Glomerular visceral epithelial cell (primary cell): ENCODE results near the gene ETNK2.
A peak's percentile ranks its signal among the peaks of the same experiment; 100 is the strongest.

ENCODE experiments used
- DNase-seq: peaks from one replicate; pipeline ENCODE4 v3.0.0-alpha.2; 2016; ENCODE audit errors: extremely low spot score

The ETNK2 gene

DNA sequence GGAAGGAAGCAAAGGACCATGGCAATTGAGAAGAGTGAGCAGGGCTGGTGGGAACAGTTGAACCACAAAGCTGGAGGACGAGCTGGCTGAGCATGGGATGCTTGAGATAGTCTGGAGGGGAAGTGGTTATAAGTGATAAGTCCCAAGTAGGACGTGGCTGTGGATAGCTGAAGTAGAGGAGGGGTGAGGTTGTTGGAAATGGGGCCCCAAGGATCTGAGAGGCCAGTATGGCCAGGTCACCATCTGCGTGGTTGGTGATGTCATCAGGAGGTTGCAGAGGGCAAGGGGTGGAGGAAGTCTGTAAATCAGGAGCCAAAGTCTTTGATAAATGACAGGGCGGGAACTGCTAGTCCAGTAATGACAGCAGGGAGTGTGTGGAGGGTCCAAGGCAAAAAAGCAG, 25.3 kb upstream of the ETNK2 start:
- DNase-seq = no peak

DNA sequence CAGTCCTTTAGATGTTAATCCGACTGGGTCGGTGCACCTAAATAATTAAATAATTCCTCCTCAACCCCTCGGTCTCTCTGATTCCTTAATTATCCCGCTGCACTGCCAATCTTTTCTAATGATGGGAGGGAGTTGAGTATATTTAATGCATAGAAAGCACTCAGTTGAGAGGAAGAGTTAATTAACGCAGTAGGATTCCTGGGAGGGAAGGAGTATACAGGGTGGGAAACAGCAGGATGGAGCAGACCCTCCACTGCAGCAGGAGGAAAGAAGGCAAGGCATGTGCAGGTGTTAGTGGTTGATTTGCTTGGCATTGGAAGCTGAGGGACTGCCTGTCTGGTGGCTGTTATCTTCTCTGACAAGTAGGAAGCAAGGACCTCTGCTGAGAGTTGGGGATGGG, 24.2 kb upstream of the ETNK2 start:
- DNase-seq = no peak

DNA sequence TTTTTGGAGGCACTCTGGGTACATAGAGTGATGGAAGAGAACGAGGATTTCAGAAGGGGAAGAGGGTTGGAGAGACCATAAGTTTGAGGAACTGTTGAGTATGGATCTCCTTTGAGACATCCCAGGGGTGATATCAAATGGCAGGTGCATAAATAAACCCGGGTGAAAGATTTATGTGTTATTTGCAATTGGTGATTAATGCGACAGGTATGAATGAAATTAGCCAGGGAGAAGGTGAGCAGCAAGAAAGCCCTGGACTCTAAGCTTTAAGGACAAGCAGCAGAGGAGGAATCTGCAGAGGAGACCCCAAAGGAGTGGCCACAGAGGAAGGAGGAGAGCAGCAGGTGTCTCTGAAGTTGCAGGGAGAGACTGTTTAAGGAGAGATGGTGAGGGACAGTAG, 23.1 kb upstream of the ETNK2 start:
- DNase-seq = no peak

DNA sequence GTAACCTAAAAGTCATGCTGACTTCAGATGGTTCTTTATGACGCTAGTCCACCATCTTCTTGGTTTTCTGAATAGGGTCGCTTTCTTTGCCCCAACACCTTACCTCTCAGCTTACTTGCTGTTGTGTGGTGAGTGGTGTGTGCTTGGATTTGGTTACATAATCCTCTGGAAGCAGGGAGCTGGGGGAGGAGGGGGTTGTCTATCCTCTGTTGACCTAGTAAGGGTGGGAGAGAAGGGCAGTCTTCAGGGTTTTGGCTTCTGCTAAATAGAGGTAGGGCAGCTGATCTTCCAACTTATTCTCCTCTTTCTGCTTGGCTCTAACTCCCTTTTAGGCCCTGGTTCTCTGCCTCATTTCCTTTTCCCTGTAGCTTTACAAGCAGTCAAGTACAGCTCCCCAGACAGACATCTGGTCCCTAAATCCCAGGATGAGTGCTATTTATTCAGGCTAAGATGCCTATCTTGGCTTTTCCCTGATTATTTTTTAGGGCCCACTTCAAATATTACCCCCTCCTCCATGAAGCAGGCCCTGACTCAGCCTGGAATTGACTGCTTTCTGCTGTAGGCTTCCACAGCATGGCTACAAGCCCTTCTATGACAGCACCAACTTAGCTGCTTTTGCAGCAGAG, 20.7 kb upstream of the ETNK2 start:
- DNase-seq = no peak

DNA sequence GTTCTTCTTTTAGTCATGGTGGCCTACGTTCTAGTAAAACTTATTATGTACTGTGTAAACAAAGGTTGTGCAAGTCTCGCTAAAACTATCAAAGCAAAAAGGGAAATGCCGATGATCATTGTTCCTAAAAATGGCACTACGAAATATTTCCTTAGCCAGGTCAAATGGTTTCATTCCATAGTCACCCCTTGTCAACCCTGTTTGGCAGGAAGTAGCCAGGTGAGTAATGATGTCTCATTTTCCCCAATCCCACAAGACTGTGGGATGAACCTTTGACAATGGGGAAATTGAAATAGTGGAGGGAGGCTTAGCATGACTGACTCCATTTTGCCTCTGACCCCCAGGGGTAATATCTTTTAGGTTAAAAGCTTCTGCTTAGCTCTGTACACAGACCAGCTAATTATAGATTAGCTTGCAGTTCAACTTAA, 19.9 kb upstream of the ETNK2 start:
- peak; percentile 41 for DNase-seq

DNA sequence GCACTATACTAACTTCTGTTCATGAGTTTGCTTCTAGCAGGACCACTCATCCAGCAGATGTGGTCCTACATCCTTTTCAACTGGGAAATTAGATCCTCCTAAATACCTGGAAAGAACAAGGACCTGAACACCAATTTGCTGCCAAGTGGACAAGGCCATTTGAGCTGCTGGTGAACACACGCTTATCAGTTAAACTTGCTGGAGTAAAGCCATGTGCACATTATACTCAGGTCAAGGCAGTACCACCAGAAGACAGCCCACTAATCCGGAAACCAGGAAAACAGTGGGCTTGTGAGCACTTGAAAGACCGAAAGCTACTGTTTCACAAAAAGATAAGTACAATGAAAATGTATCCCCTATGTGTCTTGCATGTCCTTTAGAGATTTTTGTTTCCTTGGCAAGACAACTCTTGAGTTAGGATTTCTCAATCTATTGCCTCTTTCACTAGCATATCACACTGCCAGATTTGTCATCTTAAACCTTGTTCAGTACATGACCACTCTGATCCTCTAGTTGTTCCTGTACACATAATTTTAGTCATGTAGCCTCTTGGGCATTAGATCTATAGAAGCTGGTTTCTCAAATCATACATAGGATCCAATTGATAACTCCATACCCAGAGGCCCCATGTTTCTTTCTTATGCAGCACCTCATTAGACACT, 18.8 kb upstream of the ETNK2 start:
- no peak for DNase-seq

DNA sequence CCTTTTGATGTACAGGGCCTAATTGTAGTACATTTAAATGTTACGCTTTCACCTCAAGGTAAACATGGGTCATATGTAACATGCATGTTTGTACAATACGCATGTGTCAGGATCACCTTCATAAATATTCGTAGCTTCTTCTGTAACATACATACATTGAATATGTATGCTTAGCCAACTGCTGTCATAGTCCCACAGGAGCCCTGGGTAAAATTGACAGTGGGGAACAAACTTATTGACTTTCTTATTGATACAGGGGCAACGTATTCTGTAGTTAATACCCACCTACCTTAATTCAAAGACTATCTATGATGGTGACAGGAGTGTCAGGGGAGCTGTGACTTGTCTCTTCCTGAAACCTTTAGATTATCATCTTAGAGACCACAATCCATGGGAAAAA, 18.0 kb upstream of the ETNK2 start:
- no peak for DNase-seq

DNA sequence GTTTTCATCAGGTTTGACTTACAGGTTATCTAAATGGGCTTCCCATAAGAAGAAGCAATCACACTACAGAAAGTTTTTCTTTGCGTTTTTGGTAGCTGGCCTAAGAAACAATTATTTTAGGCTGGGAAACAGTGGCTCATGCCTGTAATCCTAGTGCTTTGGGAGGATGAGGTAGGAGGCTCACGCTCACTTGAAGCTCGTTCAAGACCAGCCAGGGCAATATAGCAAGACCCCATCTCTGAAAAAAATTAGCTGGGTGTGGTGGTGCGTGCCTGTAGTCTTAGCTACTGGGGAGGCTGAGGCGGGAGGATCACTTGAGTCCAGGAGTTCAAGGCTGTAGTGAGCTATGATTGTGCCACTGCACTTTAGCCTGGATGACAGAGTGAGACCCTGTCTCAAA, 15.9 kb upstream of the ETNK2 start:
- no peak for DNase-seq

DNA sequence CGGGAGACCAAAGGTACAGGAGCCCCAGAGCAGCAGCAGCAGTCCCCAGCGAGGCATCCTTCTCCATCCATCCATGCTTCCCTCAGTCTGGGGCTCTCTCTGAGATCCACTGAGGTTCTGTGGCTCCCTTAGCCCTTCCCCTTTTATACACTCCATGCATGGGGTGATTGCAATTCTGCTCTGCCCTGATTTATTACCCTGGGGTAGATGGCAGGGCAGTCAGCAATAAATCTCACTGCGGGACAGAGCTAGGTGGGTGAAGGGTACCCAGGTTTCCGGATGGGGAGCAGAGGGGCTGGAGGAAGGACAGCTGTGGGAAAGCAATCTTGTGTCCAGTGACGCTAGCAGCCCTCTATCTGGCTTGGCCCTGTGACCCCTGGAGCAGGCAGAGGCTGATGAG, 14.4 kb upstream of the ETNK2 start, which contains the start of gene REN:
TSS of gene REN (minus strand) at position 119 of the 400 bp plus-strand sequence. CDS start at position 75, 44 bp downstream.
- DNase-seq = no peak

DNA sequence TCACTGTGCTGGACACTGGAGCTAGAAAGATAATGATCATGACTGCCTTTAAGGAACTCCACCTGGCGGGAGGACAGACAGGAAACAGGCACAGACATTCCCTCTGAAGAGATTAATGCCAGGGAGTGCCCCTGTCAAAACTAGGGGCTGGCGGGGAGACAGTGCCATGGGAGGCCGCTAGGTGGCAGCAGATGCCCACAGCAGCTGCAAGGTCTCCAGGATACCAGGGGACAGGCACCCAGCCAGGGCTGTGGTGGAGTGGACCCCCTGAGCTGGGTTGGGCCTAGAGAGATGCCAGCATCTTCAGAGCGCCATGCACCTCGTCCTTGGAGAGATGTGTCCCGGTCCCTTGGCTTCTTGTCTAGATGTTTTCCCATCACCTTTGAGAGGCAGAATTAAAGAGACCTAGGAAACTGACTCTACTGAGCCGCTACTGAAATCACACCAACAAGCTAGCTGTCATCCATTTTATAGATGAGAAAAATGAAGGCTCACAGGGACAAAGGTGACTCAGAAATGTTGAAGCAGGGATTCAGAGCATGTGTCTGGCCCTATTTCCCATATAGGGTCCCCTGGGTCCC, 10.7 kb upstream of the ETNK2 start:
- DNase-seq = peak; percentile 86

DNA sequence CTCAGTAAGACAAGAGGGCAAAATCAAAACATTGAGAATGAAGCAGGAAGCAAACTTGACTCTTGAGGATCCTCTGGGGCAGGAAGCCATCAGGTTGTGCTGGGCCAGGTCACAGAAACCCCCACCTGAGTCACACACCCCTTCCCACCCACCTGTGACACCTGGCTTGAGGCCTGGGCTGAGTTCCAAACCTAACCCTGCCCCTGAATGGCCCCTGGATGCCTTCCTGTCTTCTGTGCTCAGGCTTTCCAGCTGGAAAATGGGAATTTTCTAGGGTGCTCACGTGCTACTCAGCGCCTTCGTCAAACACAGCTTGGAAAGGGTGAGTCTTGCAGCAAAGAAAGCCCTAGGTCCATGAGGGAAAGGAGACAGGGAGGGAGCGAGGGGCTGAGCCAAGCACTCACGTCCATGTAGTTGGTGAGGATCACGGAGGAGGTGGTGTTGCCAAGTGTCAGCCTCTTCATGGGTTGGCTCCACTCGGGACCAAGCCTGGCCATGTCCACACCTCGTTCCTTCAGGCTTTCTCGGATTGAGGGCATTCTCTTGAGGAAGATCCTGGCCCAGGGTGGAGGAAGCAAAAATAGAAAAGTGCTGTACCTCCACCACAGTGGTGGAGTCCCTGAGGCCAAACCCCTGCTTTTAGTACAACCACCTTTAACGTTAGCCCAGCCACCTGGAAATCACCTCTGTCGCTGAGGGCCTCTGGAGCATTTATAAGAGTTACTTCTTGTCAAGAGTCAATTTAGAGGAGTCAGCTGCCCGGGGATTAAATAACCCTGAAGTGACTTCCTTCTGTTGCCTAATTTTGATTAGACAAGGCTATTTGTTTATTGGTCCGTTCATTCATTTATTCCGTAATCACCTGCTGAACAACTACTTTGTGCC, 10.0 kb upstream of the ETNK2 start:
- no peak for DNase-seq

DNA sequence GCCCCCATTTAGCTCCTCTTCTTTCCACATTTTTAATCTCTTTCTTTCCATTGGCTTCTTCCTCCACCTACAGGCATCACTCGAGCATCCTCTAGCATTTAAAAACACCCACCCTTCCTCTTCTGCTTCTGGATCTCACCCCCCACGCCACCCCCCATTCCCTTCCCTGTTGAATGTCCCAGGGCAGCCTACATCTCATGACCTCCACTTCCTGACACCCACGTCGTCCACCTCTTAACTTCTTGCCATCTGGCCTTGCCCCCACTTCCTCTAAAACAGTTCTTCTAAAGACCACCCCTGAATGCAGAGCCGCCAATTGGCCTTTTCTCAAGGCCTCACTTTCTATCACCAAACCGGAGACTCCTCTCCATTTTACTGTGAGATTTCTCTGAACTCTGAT, 6.1 kb upstream of the ETNK2 start:
- DNase-seq = no peak

DNA sequence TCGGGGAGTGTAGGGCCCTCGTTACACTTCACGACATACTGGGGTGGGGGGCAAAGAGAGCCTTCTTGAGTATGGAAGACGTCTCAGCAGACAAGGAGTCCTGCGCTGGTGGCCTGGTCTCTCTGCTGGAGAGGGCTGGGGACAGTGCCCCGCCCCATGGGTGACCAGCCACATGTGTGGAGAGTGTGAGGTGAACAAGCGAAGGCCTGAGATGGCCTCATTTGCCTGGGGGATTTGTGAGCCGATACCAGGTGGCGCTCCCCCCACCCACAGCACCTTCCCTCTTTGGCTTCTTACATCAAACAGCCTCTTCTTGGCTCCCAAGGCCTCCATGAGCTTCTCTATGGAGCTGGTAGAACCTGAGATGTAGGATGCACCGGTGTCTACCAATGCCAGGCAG, 4.0 kb upstream of the ETNK2 start:
- no peak for DNase-seq

DNA sequence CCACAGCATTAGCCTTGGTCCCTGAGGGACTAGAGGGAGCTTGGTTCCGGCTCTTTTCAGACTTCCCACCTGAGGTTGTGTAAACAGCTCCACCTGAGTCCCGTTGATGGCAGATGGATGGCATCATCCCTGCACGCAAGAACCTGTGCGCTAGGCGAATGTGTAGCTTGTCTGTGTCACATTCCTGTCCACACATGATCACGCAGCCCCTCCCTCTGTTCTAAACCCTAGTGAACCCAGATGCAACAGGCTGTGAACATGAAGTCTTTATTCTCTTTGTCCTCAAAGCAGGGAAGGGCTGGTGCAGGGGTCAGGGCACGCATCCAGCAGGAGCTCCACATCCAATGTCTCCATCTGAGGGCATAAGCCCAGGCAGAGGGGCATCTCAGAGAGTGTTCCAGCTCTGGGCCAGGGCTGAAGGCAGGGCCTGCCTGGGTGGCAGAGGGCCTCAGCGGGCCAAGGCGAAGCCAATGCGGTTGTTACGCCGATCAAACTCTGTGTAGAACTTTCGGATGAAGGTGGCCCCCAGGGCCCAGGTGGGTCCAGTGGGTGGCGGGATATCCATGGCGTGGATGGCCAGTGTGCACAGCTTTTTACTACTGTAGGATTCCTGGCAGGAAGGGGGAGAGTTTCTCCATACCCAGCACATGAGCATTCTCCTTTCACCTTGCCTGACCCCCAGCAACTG, 2.9 kb upstream of the ETNK2 start:
- DNase-seq = no peak

DNA sequence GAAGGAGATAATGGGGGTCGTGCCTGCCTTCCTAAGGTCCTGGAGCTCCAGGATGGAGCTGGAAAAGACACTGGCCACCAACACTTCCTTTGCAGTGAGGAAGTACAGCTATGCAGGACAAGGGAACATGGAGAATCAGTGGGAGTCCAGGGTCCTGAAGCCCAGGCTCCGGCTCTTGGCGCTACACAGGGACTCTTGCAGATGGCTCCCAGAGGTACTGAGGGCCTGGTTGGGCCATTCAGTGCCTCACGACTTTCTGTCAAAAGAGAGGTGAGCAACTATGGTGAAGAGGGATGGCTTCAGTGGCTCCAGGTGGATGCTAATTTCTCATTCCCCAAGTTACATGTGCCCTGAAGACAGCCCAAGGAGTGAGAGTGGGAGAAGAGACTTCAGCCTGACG, 1.8 kb upstream of the ETNK2 start:
- no peak for DNase-seq

DNA sequence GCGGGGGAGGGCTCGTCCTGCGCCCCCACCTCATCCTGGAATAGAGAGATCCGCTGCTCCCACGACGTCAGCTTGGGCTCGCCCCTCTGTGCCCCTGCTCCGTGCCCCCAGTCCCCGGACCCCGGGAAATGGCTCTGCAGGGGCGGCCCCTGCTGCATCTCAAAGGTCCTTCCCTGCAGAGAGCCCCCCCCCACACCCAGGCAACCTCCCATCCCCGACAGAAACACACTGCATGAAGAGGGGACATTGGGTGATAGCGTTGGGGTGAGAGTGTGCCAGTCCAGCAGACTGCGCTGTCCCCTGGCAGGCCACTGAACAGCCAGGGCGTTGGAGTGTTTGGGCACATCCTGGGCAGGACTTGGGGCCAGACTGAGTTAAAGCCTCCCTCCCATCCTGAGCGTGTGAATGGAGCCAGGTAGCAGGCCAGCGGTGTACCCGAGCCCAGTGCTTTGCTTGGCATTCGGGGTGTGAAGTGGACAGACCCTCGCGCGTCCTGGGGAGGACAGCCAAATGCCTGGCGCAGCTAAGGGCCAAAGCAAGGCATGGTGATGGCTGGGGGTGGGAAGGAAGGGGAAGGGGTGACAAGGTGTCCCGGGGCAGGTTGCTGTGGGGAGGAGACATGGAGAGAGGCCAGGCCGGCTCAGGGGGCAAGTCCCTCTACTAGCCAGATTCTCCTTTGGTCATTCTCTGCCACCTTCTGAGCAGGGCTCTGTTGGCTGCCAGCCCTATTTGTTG, 633 bp upstream of the ETNK2 start:
- DNase-seq = peak; percentile 4

DNA sequence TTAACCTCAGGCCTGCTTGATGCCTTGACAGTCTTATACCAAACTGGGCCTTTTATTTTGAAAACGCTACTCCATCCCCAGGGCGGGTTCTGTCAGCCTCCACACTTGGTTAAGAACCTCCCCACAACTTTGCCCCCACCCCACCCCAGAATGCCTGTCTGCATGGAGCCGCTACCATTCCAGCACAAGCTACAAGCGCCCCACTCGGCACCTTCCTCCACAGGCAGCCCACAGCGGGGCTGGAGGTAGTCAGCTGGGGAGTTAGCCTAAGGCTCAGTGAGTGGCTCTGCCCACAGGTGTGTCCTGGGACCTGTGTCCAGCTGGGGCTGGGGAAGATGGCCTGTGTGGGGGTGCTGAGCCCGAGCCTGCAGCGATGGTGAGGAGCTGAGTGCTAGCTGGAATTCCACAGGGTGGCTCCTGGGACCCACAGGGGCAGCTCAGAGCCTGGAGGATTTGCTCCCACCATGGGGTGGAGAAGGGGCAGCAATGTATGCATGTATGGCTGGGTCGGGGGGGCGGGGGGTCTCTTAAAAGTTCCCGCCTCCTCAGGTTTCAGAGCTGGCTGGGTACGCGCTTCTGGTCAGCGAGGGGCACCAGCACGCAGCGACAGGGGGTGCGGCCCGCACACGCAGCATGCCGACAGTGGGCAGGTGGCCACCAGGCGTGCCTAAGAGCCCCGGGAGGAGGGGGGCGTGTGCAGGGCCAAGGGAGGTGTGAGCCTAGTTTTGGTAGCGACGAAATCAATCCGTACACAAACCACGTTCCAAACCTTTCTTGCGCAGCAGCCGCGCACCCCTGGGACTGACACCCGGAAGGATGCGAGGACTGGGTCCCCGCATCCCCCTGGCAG, 917 bp downstream of the ETNK2 start:
- DNase-seq = no peak

DNA sequence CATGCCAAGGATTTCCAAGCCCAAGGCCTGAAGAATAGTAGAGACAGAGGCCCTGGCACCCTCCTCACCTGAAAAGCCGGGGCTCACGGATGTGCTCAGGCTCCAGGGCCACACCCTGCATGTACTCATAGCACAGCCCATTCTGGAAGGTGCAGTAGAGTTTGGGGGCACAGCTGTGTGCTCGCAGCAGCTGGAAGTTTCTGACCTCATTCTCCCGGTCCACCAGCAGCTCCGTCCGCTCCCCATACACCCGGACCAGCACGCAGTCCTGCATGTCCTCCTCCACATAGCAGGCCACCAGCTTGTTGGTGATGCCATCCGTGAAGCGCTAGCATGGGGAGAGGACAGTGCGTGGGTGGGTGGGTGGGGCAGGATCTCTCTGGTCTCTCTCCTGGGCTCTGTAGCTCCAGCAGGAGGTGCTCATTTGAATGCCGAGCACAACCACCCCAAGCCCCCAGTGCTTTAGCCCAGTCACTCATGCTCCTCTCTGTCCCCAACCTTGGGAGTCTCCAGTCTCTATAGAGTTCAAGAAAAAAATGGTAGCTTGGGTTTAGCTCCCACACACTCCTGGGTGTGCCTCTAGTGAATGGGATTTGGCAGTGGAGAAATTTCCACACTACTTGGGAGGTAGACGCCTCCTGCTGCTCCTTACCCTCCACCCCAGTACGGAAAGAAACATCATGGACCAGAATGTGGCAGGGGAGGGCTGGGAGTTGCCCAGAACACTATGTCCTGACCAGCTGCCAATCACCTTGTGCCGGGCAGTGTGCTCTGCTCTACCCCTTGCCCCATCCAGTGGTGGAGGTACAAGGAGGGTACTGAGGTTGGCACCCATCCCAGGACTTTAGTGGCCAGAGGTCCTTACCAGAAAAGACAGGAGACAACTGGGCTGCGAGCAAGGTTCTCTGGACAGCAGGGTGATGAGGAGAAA, 1.9 kb downstream of the ETNK2 start:
- DNase-seq = no peak

DNA sequence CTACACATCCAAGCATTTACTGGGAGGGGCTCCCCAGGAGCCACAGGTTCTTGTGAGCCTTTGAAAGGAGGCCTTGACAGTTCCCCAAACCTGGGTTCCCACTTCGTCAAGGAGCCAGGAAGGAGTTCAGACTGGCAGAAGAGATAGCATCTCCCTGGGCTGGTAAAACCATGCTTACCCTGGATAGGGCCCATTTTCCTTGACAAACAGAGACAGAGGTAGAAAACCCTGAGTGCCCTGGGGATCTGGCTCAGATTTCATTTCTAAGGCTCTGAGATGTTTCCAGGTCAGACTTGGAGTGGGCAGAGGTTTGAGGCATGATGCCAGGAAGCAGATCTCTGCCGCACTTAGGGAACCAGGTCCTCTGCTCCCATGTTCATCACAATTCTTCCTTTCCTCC, 2.7 kb downstream of the ETNK2 start:
- DNase-seq = no peak
